GM23248 (cell line): ENCODE measurements around the gene PLCZ1.

Source experiments
- EZH2 ChIP-seq: fragments of 200-600 bp; sonication (generic); IDR thresholded peaks from 2 replicates; pipeline ENCODE4 v1.6.1; 2018; ENCODE audit warnings: antibody characterized with exemption, mild to moderate bottlenecking; ENCODE audit not compliant: insufficient read depth, poor library complexity, severe bottlenecking
- EZH2phosphoT487 ChIP-seq: fragments of 200-600 bp; sonication (generic); IDR thresholded peaks from 2 replicates; pipeline ENCODE4 v1.6.1; 2018; ENCODE audit warnings: antibody characterized with exemption, moderate library complexity, mild to moderate bottlenecking, low read depth; ENCODE audit not compliant: insufficient read depth

GRCh38 chr12:18718462-18718861 lies 19.4 kb downstream of the PLCZ1 start:
- TF ChIP-seq EZH2 (no peak), EZH2phosphoT487 (no peak)
